Measurements from ENCODE around the gene EXD3. TPM values are rescaled to one million over a fixed set of nuclear protein-coding genes. Genes with fewer than 3 reads are reported as not detected.

Gene EXD3
- total and polyA plus RNA-seq, 2 donors (not counting 1 experiment from before 2014, with no cell fraction given): 2.6 to 13.0 TPM

- Histone ChIP-seq H3K9me3 (ENCODE audit: control insufficient read depth, insufficient read depth, low read depth, low read length) (no peaks in the 10 kb centered on the region), H3K9ac (ENCODE audit: insufficient read depth, low read length) (no peak overlapping the region), H3K79me2 (ENCODE audit: control insufficient read depth, insufficient read depth, low read length) (no peaks in the 10 kb centered on the region), H3K27ac (ENCODE audit: insufficient read depth, low read length) (no peak overlapping the region), H3K4me2 (ENCODE audit: extremely low read depth, insufficient read depth, low read length) (peak overlapping the region; percentile 72), H4K20me1 (ENCODE audit: control insufficient read depth, extremely low read depth, insufficient read depth, low read length) (no peaks in the 10 kb centered on the region), H3K4me3 (replicated peaks in 1 of 4; ENCODE audit: control extremely low read depth in 1 of 4, insufficient read depth in 1 of 4, low read depth in 3 of 4, low read length in 4 of 4) (peak overlapping the region; percentile 18 to 41 (median 32)), H3K4me1 (ENCODE audit: control insufficient read depth, extremely low read depth, insufficient read depth, low read length) (peaks cover 14% of the 10 kb centered on the region), H2AFZ (ENCODE audit: low read length) (no peak overlapping the region), H3K27me3 (ENCODE audit: control insufficient read depth, insufficient read depth, low read length) (peaks cover 28% of the 10 kb centered on the region), H3K36me3 (ENCODE audit: control insufficient read depth, insufficient read depth, low read length) (no peaks in the 10 kb centered on the region)
- no peak for TF ChIP-seq EZH2 (IDR thresholded peaks at IDR 0.05; ENCODE audit: low read length, missing control alignments)
- no peak for TF ChIP-seq CTCF (conservative IDR thresholded peaks at IDR 0.05 in 1 of 2, IDR thresholded peaks at IDR 0.05 in 1 of 2; ENCODE audit: low read depth in 1 of 2, low read length in 2 of 2)
- DNase-seq (ENCODE audit: low read depth in 2 of 2): peak in 1 of 2 donors; percentile 63
These were observed 122.3 kb downstream of the EXD3 start for GRCh38 chr9:137300567-137301080.

GRCh38 chr9:137299938-137300337 lies 123.0 kb downstream of the EXD3 start:
- Histone ChIP-seq H3K4me1 (ENCODE audit: control insufficient read depth, extremely low read depth, insufficient read depth, low read length) (peaks cover 10% of the 10 kb centered on the region), H3K4me2 (ENCODE audit: extremely low read depth, insufficient read depth, low read length) (no peak overlapping the region), H4K20me1 (ENCODE audit: control insufficient read depth, extremely low read depth, insufficient read depth, low read length) (no peaks in the 10 kb centered on the region), H3K79me2 (ENCODE audit: control insufficient read depth, insufficient read depth, low read length) (no peaks in the 10 kb centered on the region), H2AFZ (ENCODE audit: low read length) (no peak overlapping the region), H3K4me3 (replicated peaks in 1 of 4; ENCODE audit: control extremely low read depth in 1 of 4, insufficient read depth in 1 of 4, low read depth in 3 of 4, low read length in 4 of 4) (no peak overlapping the region), H3K27ac (ENCODE audit: insufficient read depth, low read length) (no peak overlapping the region), H3K9ac (ENCODE audit: insufficient read depth, low read length) (no peak overlapping the region), H3K36me3 (ENCODE audit: control insufficient read depth, insufficient read depth, low read length) (no peaks in the 10 kb centered on the region), H3K27me3 (ENCODE audit: control insufficient read depth, insufficient read depth, low read length) (peaks cover 28% of the 10 kb centered on the region), H3K9me3 (ENCODE audit: control insufficient read depth, insufficient read depth, low read depth, low read length) (no peaks in the 10 kb centered on the region)
- TF ChIP-seq EZH2 (IDR thresholded peaks at IDR 0.05; ENCODE audit: low read length, missing control alignments) (peak; percentile 17), CTCF (conservative IDR thresholded peaks at IDR 0.05 in 1 of 2, IDR thresholded peaks at IDR 0.05 in 1 of 2; ENCODE audit: low read depth in 1 of 2, low read length in 2 of 2) (no peak)
- DNase-seq (ENCODE audit: low read depth in 2 of 2): no peak

- Histone ChIP-seq H3K9ac (ENCODE audit: insufficient read depth, low read length) (no peak overlapping the region), H3K4me1 (ENCODE audit: control insufficient read depth, extremely low read depth, insufficient read depth, low read length) (peaks cover 10% of the 10 kb centered on the region), H3K27me3 (ENCODE audit: control insufficient read depth, insufficient read depth, low read length) (peaks cover 28% of the 10 kb centered on the region), H3K27ac (ENCODE audit: insufficient read depth, low read length) (no peak overlapping the region), H3K79me2 (ENCODE audit: control insufficient read depth, insufficient read depth, low read length) (no peaks in the 10 kb centered on the region), H4K20me1 (ENCODE audit: control insufficient read depth, extremely low read depth, insufficient read depth, low read length) (no peaks in the 10 kb centered on the region), H3K4me2 (ENCODE audit: extremely low read depth, insufficient read depth, low read length) (no peak overlapping the region), H3K9me3 (ENCODE audit: control insufficient read depth, insufficient read depth, low read depth, low read length) (no peaks in the 10 kb centered on the region), H3K4me3 (replicated peaks in 1 of 4; ENCODE audit: control extremely low read depth in 1 of 4, insufficient read depth in 1 of 4, low read depth in 3 of 4, low read length in 4 of 4) (no peak overlapping the region), H2AFZ (ENCODE audit: low read length) (no peak overlapping the region), H3K36me3 (ENCODE audit: control insufficient read depth, insufficient read depth, low read length) (no peaks in the 10 kb centered on the region)
- TF ChIP-seq CTCF (conservative IDR thresholded peaks at IDR 0.05 in 1 of 2, IDR thresholded peaks at IDR 0.05 in 1 of 2; ENCODE audit: low read depth in 1 of 2, low read length in 2 of 2) (no peak), EZH2 (IDR thresholded peaks at IDR 0.05; ENCODE audit: low read length, missing control alignments) (no peak)
- DNase-seq (ENCODE audit: low read depth in 2 of 2): no peak
These were observed 123.8 kb downstream of the EXD3 start for GRCh38 chr9:137299203-137299565.
